ENCODE data around the gene HLA-DRA.

Gene HLA-DRA

DNA sequence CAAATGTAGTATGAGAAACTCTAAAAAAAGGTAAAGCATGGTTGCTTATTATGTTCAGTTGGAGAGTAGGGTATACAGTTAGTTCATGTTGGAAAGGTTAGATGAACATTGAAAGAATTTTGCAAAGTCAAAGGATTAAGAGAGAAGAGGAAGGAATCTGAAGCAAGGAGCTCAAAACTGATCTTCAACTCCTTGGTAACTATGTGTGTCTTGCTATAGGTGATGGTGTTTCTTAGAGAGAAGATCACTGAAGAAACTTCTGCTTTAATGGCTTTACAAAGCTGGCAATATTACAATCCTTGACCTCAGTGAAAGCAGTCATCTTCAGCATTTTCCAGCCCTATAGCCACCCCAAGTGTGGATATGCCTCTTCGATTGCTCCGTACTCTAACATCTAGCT, 4.7 kb downstream of the HLA-DRA start:
- TF ChIP-seq EZH2phosphoT487 (IDR thresholded peaks at IDR 0.05; ENCODE audit: low read depth) = no peak
- TF ChIP-seq, protein P1, sequence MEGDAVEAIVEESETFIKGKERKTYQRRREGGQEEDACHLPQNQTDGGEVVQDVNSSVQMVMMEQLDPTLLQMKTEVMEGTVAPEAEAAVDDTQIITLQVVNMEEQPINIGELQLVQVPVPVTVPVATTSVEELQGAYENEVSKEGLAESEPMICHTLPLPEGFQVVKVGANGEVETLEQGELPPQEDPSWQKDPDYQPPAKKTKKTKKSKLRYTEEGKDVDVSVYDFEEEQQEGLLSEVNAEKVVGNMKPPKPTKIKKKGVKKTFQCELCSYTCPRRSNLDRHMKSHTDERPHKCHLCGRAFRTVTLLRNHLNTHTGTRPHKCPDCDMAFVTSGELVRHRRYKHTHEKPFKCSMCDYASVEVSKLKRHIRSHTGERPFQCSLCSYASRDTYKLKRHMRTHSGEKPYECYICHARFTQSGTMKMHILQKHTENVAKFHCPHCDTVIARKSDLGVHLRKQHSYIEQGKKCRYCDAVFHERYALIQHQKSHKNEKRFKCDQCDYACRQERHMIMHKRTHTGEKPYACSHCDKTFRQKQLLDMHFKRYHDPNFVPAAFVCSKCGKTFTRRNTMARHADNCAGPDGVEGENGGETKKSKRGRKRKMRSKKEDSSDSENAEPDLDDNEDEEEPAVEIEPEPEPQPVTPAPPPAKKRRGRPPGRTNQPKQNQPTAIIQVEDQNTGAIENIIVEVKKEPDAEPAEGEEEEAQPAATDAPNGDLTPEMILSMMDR (IDR thresholded peaks at IDR 0.05; ENCODE audit: low read depth, low read length) = no peak
- no peak overlapping the region for H3K9ac ChIP-seq (ENCODE audit: low read length)
- H3K4me3 ChIP-seq (ENCODE audit: low read length) = no peak overlapping the region
- H3K4me2 ChIP-seq (ENCODE audit: low read length) = no peak overlapping the region
- H3K27me3 ChIP-seq (ENCODE audit: low read depth, low read length) = no peaks in the 10 kb centered on the region
- H3K79me2 ChIP-seq (ENCODE audit: low read length) = peaks cover 47% of the 10 kb centered on the region
- no peak overlapping the region for H3K27ac ChIP-seq (ENCODE audit: low read length)
- peaks cover 60% of the 10 kb centered on the region for H3K36me3 ChIP-seq (replicated peaks; ENCODE audit: low read depth, low read length)
- peaks cover 55% of the 10 kb centered on the region for H4K20me1 ChIP-seq (ENCODE audit: insufficient read depth, low read length)
- no peak overlapping the region for H2AFZ ChIP-seq (ENCODE audit: low read depth, low read length)
- no peaks in the 10 kb centered on the region for H3K9me3 ChIP-seq (ENCODE audit: insufficient read depth, low read length)
- peaks cover 19% of the 10 kb centered on the region for H3K4me1 ChIP-seq (ENCODE audit: low read length)

DNA sequence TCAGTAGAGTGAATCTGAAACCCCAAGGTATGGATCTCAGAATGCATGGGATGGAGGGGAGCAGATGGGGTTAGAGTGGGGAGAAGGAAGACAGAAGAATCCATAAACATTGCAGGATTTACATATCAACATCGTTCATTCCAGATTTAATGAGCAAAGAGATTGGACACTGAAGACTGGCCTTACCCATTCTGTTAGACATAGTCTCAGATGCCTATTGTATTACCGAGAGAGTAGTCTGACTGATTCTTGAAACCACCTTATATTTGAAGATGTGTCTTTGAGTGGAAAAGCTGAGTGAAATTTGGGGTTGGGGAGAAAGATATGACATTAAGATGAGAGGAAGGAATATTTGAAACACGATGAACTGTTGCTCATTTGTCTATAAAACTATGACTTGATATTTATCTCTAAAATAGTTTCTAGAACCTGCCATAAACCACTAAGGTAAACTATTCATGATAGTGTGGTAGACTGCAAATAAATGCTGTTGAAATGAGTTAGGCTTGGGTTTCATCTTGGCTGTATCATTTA, 5.7 kb downstream of the HLA-DRA start:
- Histone ChIP-seq H4K20me1 (ENCODE audit: insufficient read depth, low read length) (peaks cover 53% of the 10 kb centered on the region), H3K4me2 (ENCODE audit: low read length) (no peak overlapping the region), H3K9me3 (ENCODE audit: insufficient read depth, low read length) (no peaks in the 10 kb centered on the region), H3K27ac (ENCODE audit: low read length) (peak overlapping the region; percentile 32; the same call in 1 of the 2 replicates), H3K36me3 (replicated peaks; ENCODE audit: low read depth, low read length) (peaks cover 54% of the 10 kb centered on the region), H2AFZ (ENCODE audit: low read depth, low read length) (no peak overlapping the region), H3K9ac (ENCODE audit: low read length) (no peak overlapping the region), H3K4me1 (ENCODE audit: low read length) (peaks cover 18% of the 10 kb centered on the region), H3K27me3 (ENCODE audit: low read depth, low read length) (no peaks in the 10 kb centered on the region), H3K4me3 (ENCODE audit: low read length) (no peak overlapping the region), H3K79me2 (ENCODE audit: low read length) (peaks cover 39% of the 10 kb centered on the region)
- TF ChIP-seq, protein P1 (IDR thresholded peaks at IDR 0.05; ENCODE audit: low read depth, low read length) = no peak
- no peak for TF ChIP-seq EZH2phosphoT487 (IDR thresholded peaks at IDR 0.05; ENCODE audit: low read depth)

DNA sequence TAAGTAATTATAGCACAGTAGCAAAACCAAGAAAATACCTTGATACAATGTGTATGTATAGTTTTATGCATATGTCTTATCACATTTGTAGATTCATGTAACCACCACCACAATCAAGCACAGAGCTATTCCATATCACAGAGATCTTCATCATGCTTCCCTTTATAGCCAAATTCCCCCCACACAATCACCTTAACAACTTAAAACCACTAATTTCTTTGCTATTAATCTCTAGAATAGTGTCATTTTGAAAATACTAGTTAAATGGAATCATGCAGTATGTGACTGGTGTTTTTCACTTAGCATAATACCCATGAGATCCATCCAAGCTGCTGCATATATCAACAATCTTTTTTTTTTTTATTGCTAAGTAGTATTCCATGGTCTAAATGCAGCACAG, 8.2 kb downstream of the HLA-DRA start:
- Histone ChIP-seq H4K20me1 (ENCODE audit: insufficient read depth, low read length) (peaks cover 28% of the 10 kb centered on the region), H3K9ac (ENCODE audit: low read length) (no peak overlapping the region), H3K27me3 (ENCODE audit: low read depth, low read length) (no peaks in the 10 kb centered on the region)

DNA sequence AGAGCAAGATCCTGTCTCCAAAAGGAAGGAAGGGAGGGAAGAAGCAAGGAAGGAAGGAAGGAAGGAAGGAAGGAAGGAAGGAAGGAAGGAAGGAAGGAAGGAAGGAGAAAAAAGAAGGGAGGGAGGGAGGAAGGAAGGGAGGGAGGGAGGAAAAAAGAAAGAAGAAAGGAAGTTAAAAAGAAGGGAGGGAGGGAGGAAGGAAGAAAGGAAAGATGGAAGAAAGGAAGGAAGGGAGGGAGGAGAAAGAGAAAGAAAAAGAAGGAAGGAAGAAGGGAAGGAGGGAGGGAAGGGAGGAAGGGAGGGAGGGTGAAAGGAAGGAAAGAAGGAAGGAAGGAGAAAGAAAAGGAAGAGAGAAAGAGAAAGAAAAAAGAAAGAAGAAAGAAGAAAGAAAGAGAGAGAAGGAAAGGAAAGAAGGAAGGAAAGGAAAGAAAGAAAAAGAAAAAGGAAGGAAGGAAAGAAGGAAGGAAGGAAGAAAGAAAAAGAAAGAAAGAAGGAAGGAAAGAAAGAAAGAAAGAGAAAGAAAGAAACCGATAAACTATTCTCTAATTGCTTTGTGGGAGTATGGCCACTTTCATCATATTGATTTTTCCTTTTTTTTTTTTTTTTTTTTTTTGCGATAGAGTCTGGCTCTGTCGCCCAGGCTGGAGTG, 9.5 kb downstream of the HLA-DRA start:
- H3K27me3 ChIP-seq (ENCODE audit: low read depth, low read length) = no peaks in the 10 kb centered on the region
- no peak overlapping the region for H2AFZ ChIP-seq (ENCODE audit: low read depth, low read length)
- no peak overlapping the region for H3K27ac ChIP-seq (ENCODE audit: low read length)
- no peak overlapping the region for H3K4me2 ChIP-seq (ENCODE audit: low read length)
- peaks cover 17% of the 10 kb centered on the region for H3K36me3 ChIP-seq (replicated peaks; ENCODE audit: low read depth, low read length)
- H4K20me1 ChIP-seq (ENCODE audit: insufficient read depth, low read length) = peaks cover 15% of the 10 kb centered on the region
- no peak overlapping the region for H3K9ac ChIP-seq (ENCODE audit: low read length)
- no peak overlapping the region for H3K4me3 ChIP-seq (ENCODE audit: low read length)
- 0 out of 2 replicates have a peak, but pooled peaks cover 1% of the 10 kb centered on the region for H3K79me2 ChIP-seq (ENCODE audit: low read length)
- H3K4me1 ChIP-seq (ENCODE audit: low read length) = no peaks in the 10 kb centered on the region
- no peaks in the 10 kb centered on the region for H3K9me3 ChIP-seq (ENCODE audit: insufficient read depth, low read length)
- no peak for TF ChIP-seq EZH2phosphoT487 (IDR thresholded peaks at IDR 0.05; ENCODE audit: low read depth)
- TF ChIP-seq, protein P1 (IDR thresholded peaks at IDR 0.05; ENCODE audit: low read depth, low read length) = no peak

More for the DNA sequence above, 8.2 kb downstream of the HLA-DRA start:
- Histone ChIP-seq H3K27ac (ENCODE audit: low read length) (no peak overlapping the region), H3K4me3 (ENCODE audit: low read length) (no peak overlapping the region), H3K4me2 (ENCODE audit: low read length) (no peak overlapping the region), H3K4me1 (ENCODE audit: low read length) (peaks cover under 1% of the 10 kb centered on the region), H3K9me3 (ENCODE audit: insufficient read depth, low read length) (no peaks in the 10 kb centered on the region), H2AFZ (ENCODE audit: low read depth, low read length) (no peak overlapping the region), H3K36me3 (replicated peaks; ENCODE audit: low read depth, low read length) (peaks cover 30% of the 10 kb centered on the region), H3K79me2 (ENCODE audit: low read length) (peaks cover 13% of the 10 kb centered on the region)
- no peak for TF ChIP-seq EZH2phosphoT487 (IDR thresholded peaks at IDR 0.05; ENCODE audit: low read depth)
- TF ChIP-seq, protein P1 (IDR thresholded peaks at IDR 0.05; ENCODE audit: low read depth, low read length) = no peak

All from OCI-LY3 (cell line).